ENCODE measurements around the gene SNN.

Gene SNN

DNA sequence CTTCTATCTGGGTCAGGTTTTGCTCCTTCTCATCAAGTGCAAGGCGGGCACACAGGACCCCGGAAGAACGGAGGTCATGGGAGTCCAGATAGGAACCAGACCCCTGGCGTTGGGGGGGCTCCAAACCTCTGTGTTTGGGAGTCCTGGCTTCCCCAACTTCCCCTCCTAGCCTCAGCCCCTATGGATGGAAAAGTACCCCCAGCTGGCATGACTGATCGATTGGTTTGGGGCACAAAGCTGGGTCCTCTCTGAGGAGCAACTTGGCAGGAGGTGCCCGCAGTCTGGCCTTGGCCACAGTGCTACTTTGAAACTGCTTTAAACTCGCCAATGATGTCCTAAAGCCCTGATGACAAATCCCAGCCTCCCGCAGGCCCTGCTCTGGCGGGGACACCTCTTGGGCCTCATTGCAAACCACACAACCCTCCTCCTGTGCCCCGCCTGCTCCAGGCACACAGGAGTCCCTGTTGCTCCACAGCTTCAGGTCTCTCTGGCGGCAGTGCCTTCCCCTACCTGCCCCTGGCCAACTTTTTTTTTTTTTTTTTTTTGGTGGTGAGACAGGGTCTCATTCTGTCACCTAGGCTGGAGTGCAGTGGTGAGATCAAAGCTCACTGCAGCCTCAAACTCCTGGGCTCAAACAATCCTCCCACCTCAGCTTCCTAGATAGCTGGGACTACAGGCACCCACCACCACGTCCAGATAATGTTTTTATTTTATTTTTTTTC lies 38.0 kb upstream of the SNN start:
- H2AFZ ChIP-seq: no peak overlapping the region
- peaks cover 7% of the 10 kb centered on the region for H3K4me1 ChIP-seq
- TF ChIP-seq, protein P1, sequence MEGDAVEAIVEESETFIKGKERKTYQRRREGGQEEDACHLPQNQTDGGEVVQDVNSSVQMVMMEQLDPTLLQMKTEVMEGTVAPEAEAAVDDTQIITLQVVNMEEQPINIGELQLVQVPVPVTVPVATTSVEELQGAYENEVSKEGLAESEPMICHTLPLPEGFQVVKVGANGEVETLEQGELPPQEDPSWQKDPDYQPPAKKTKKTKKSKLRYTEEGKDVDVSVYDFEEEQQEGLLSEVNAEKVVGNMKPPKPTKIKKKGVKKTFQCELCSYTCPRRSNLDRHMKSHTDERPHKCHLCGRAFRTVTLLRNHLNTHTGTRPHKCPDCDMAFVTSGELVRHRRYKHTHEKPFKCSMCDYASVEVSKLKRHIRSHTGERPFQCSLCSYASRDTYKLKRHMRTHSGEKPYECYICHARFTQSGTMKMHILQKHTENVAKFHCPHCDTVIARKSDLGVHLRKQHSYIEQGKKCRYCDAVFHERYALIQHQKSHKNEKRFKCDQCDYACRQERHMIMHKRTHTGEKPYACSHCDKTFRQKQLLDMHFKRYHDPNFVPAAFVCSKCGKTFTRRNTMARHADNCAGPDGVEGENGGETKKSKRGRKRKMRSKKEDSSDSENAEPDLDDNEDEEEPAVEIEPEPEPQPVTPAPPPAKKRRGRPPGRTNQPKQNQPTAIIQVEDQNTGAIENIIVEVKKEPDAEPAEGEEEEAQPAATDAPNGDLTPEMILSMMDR (IDR thresholded peaks at IDR 0.05): no peak
- H3K79me2 ChIP-seq: no peaks in the 10 kb centered on the region
- H3K4me3 ChIP-seq (ENCODE audit: low read depth, low read length): no peak overlapping the region
- no peaks in the 10 kb centered on the region for H3K36me3 ChIP-seq (ENCODE audit: control insufficient read depth, insufficient read depth, low read length)
- no peaks in the 10 kb centered on the region for H3K27me3 ChIP-seq (ENCODE audit: control insufficient read depth, insufficient read depth, low read length)
- no peak overlapping the region for H3K9ac ChIP-seq
- H3K27ac ChIP-seq: no peak overlapping the region
- H3K9me3 ChIP-seq (ENCODE audit: control insufficient read depth, low read length): no peaks in the 10 kb centered on the region
- H3K4me2 ChIP-seq (ENCODE audit: low read length): no peak overlapping the region

DNA sequence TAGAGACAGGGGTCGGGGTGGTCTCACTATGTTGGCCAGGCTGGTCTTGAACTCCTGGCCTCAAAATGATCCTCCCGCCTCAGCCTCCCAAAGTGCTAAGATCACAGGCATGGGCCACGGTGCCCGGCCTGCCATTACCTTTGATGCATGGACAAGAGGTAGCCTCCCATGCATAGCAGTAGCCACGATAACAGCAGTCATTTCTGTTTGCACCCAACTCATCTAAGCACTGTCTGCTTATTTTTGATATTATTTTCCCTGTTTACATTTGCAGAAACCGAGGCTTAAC lies 37.5 kb upstream of the SNN start:
- Histone ChIP-seq H3K27me3 (ENCODE audit: control insufficient read depth, insufficient read depth, low read length) (no peaks in the 10 kb centered on the region), H3K79me2 (no peaks in the 10 kb centered on the region), H3K27ac (no peak overlapping the region), H3K4me3 (ENCODE audit: low read depth, low read length) (no peak overlapping the region), H3K9ac (no peak overlapping the region), H3K4me1 (peaks cover 7% of the 10 kb centered on the region), H2AFZ (no peak overlapping the region), H3K36me3 (ENCODE audit: control insufficient read depth, insufficient read depth, low read length) (no peaks in the 10 kb centered on the region), H3K9me3 (ENCODE audit: control insufficient read depth, low read length) (no peaks in the 10 kb centered on the region), H3K4me2 (ENCODE audit: low read length) (no peak overlapping the region)
- TF ChIP-seq, protein P1 (IDR thresholded peaks at IDR 0.05): no peak

DNA sequence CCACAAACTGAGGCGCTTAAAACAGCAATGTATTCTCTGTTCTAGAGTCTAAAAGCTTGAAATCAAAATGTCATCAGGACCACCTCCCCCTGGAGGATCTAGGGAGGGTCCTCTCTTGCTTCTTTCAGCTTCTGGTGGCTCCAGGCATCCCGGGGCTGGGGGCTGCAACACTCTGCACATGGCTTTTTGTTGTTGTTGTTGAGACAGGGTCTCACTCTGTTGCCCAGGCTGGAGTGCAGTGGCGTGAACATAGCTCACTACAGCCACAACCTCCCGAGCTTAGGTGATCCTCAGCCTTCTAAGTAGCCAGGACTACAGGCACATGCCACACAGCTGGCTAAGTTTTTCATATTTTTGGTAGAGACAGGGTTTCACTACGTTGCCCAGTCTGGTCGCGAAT lies 37.0 kb upstream of the SNN start:
- H3K4me1 ChIP-seq: peaks cover 7% of the 10 kb centered on the region

DNA sequence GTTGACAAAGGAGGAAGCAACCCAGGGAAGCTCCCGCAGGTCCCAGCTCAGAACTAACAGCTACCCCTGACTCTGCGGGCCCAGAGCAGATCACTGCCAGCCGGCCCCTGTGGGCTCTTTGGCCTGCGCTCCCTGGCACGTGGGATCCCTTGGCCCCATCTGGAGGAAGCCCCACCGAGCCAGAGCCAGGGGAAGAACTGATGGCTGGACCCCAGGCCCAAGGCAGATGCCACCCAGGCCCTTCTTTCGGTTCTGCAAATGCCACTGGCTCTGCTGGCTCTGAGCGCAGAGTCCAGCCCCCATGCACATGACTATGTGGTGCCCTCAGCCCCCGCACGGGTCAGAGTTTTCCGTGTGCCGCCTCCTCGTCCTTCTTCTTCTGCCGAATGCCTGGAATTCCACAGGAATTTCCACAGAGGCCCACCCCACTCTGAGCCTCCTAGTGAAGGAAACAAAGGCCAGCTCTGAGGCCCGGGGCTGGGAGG lies 35.8 kb upstream of the SNN start:
- no peaks in the 10 kb centered on the region for H3K27me3 ChIP-seq (ENCODE audit: control insufficient read depth, insufficient read depth, low read length)
- no peak overlapping the region for H3K4me3 ChIP-seq (ENCODE audit: low read depth, low read length)
- H3K9me3 ChIP-seq (ENCODE audit: control insufficient read depth, low read length): no peaks in the 10 kb centered on the region
- peaks cover 7% of the 10 kb centered on the region for H3K4me1 ChIP-seq
- no peaks in the 10 kb centered on the region for H3K36me3 ChIP-seq (ENCODE audit: control insufficient read depth, insufficient read depth, low read length)
- H3K27ac ChIP-seq: peak overlapping the region; percentile 24
- H3K9ac ChIP-seq: no peak overlapping the region
- H3K79me2 ChIP-seq: no peaks in the 10 kb centered on the region
- H3K4me2 ChIP-seq (ENCODE audit: low read length): no peak overlapping the region
- TF ChIP-seq, protein P1 (IDR thresholded peaks at IDR 0.05): no peak
- peak overlapping the region; percentile 70 for H2AFZ ChIP-seq

More for the DNA sequence above, 37.0 kb upstream of the SNN start:
- no peaks in the 10 kb centered on the region for H3K27me3 ChIP-seq (ENCODE audit: control insufficient read depth, insufficient read depth, low read length)
- TF ChIP-seq, protein P1 (IDR thresholded peaks at IDR 0.05): no peak
- no peaks in the 10 kb centered on the region for H3K9me3 ChIP-seq (ENCODE audit: control insufficient read depth, low read length)
- H3K9ac ChIP-seq: no peak overlapping the region
- H3K4me2 ChIP-seq (ENCODE audit: low read length): no peak overlapping the region
- no peak overlapping the region for H3K4me3 ChIP-seq (ENCODE audit: low read depth, low read length)
- no peaks in the 10 kb centered on the region for H3K79me2 ChIP-seq
- H2AFZ ChIP-seq: no peak overlapping the region
- no peak overlapping the region for H3K27ac ChIP-seq
- H3K36me3 ChIP-seq (ENCODE audit: control insufficient read depth, insufficient read depth, low read length): no peaks in the 10 kb centered on the region

DNA sequence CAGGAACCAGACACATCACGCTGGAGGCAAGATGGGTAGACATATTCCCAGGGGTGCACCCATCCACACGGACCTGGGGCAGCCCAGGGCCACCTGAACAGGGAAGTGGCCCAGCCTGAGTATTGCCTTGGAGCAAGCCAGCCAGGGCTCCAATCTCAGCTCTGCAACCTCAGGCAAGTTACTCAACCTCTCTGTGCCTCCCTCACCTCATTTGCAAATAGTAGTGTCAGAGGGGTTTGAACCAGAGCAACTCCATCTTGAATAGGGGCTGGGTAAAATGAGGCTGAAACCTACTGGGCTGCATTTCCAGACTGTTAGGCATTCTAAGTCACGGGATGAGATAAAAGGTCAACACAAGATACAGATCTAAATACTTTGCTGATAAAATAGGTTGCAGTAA lies 35.1 kb upstream of the SNN start:
- Histone ChIP-seq H3K4me3 (ENCODE audit: low read depth, low read length) (no peak overlapping the region), H3K4me1 (peaks cover 7% of the 10 kb centered on the region), H3K27ac (peak overlapping the region; percentile 24), H3K79me2 (no peaks in the 10 kb centered on the region), H3K9ac (no peak overlapping the region), H3K36me3 (ENCODE audit: control insufficient read depth, insufficient read depth, low read length) (no peaks in the 10 kb centered on the region), H2AFZ (peak overlapping the region; percentile 70), H3K9me3 (ENCODE audit: control insufficient read depth, low read length) (no peaks in the 10 kb centered on the region), H3K27me3 (ENCODE audit: control insufficient read depth, insufficient read depth, low read length) (no peaks in the 10 kb centered on the region), H3K4me2 (ENCODE audit: low read length) (no peak overlapping the region)
- TF ChIP-seq, protein P1 (IDR thresholded peaks at IDR 0.05): no peak
